Astrocyte (in vitro differentiated cells and primary cell): ENCODE results near the gene IMMP2L.

Source experiments
- EZH2 ChIP-seq: IDR thresholded peaks from 2 replicates; pipeline ENCODE4 v1.6.1; 2012; ENCODE audit warnings: mild to moderate bottlenecking, low read length, inconsistent platforms; ENCODE audit not compliant: insufficient read depth
- TF ChIP-seq, protein P1 (sequence below): IDR thresholded peaks from 2 replicates; pipeline ENCODE4 v1.5.1; 2011; ENCODE audit warnings: low read depth, mild to moderate bottlenecking, inconsistent platforms, low read length, moderate library complexity; ENCODE audit not compliant: insufficient read depth

DNA sequence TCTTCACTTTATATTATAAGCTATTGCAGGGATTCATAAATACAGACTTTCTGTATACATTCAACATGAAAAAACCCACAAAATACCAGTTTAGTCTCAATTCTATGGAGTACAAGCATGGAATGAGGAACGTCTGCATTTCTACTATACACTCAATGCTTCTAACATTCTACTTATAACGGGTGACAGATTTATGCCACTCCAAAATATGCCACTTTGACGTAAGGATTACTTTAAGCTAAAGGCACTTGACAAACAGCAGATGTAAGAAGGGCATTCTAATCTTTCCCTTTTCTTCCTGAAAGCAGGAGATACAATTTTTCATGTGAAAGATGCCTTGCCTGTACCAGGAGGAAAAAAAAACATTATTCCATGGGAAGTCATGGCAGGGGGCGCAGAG, 676.8 kb downstream of the IMMP2L start:
- no peak for TF ChIP-seq EZH2
- TF ChIP-seq, protein P1, sequence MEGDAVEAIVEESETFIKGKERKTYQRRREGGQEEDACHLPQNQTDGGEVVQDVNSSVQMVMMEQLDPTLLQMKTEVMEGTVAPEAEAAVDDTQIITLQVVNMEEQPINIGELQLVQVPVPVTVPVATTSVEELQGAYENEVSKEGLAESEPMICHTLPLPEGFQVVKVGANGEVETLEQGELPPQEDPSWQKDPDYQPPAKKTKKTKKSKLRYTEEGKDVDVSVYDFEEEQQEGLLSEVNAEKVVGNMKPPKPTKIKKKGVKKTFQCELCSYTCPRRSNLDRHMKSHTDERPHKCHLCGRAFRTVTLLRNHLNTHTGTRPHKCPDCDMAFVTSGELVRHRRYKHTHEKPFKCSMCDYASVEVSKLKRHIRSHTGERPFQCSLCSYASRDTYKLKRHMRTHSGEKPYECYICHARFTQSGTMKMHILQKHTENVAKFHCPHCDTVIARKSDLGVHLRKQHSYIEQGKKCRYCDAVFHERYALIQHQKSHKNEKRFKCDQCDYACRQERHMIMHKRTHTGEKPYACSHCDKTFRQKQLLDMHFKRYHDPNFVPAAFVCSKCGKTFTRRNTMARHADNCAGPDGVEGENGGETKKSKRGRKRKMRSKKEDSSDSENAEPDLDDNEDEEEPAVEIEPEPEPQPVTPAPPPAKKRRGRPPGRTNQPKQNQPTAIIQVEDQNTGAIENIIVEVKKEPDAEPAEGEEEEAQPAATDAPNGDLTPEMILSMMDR = no peak
